Diencephalon (tissue), 1 donor: ENCODE measurements around the gene LONP2. TPM values are rescaled to one million over a fixed set of nuclear protein-coding genes. Genes with fewer than 3 reads are reported as not detected.

Experiments used
- total RNA-seq: library from RNA; depleted of rRNA; stranded (reverse); fragments of >200 nt; gene quantifications from one replicate; pipeline ENCODE4 v1.2.3, GENCODE V29; 2014

LONP2 gene
- total RNA-seq: 69.0 TPM

GRCh38 chr16:48244080-48244862 is at the start of gene LONP2:
TSS of gene LONP2 (plus strand) at chr16:48244300. CDS start at chr16:48244389, 89 bp downstream.

GRCh38 chr16:48247311-48247710 is 3.2 kb downstream of the LONP2 start, which contains the start of gene ABCC11:
TSS of gene ABCC11 (minus strand) at chr16:48247539. CDS start at chr16:48231921, 15,618 bp downstream.

GRCh38 chr16:48385253-48386150 is 141.4 kb downstream of the LONP2 start, which contains the start of gene SIAH1:
TSS of gene SIAH1 (minus strand) at chr16:48385413. CDS start at chr16:48362428, 22,985 bp downstream.

Other genes starting within 250 kb of the LONP2 start
- 0.46 TPM for gene ABCC12, start 88.3 kb upstream of the LONP2 start, total RNA-seq
- gene ABCC11, start 3.2 kb downstream of the LONP2 start, total RNA-seq: 0.46 TPM
- 90.0 TPM for gene SIAH1, start 141.1 kb downstream of the LONP2 start, total RNA-seq